Muscle of leg (tissue), 11 donors: ENCODE measurements around the gene RBM3. TPM values are rescaled to one million over a fixed set of nuclear protein-coding genes. Genes with fewer than 3 reads are reported as not detected.

ENCODE experiments used
- DNase-seq: peaks from one replicate; pipeline ENCODE4 v3.0.0; 2013
- H3K27ac ChIP-seq: one replicate; pipeline ENCODE4 v1.5.1; 2013; ENCODE audit warnings: mild to moderate bottlenecking, low read length, control low read depth
- H3K27me3 ChIP-seq: one replicate; pipeline ENCODE4 v1.6.1; 2013; ENCODE audit warnings: low read length; ENCODE audit not compliant: control insufficient read depth, insufficient read depth
- H3K36me3 ChIP-seq: one replicate; pipeline ENCODE4 v1.6.1; 2013; ENCODE audit warnings: low read length; ENCODE audit not compliant: control insufficient read depth, insufficient read depth
- H3K4me1 ChIP-seq: one replicate; pipeline ENCODE4 v1.6.1; 2013; ENCODE audit warnings: low read length; ENCODE audit not compliant: control insufficient read depth, insufficient read depth
- H3K4me3 ChIP-seq: one replicate; pipeline ENCODE4 v1.5.1; 2013; ENCODE audit warnings: low read length, control low read depth
- H3K9me3 ChIP-seq: replicated peaks from 2 replicates; pipeline ENCODE4 v1.6.1; 2013; ENCODE audit warnings: low read depth, low read length; ENCODE audit not compliant: control insufficient read depth
- WGBS: methylation state at CpG from one replicate; pipeline ENCODE4 v1.1.5; 2013; ENCODE audit warnings: missing lambda C conversion rate; ENCODE audit not compliant: insufficient coverage; 5-methylcytosine and 5-hydroxymethylcytosine counted together
- polyA plus RNA-seq, 8 donors: library from polyadenylated mRNA; unstranded; fragments of 120-200 nt; gene quantifications; one replicate each; pipeline versions ENCODE4 v1.2.1 to v1.2.3, GENCODE V29; 2013; ENCODE audit warnings: inconsistent platforms in 1 of 8, low replicate concordance in 1 of 8; ENCODE audit not compliant: insufficient read length in 8 of 8, insufficient read depth in 1 of 8
- total RNA-seq: library from RNA; stranded (reverse); fragments of 120-200 nt; gene quantifications from one replicate; pipeline ENCODE4 v1.2.4, GENCODE V29; 2013

RBM3 gene
- total and polyA plus RNA-seq, 9 donors: 232 to 414 (median 365) TPM

GRCh38 chrX:48611703-48612102, 37.4 kb downstream of the RBM3 start:
- Histone ChIP-seq H3K4me1 (no peaks in the 10 kb centered on the region), H3K4me3 (no peak overlapping the region), H3K36me3 (no peaks in the 10 kb centered on the region), H3K9me3 (no peaks in the 10 kb centered on the region), H3K27me3 (no peaks in the 10 kb centered on the region), H3K27ac (no peak overlapping the region)
- DNase-seq: no peak
- WGBS: 90% methylated on average over 1 of the region's 2 CpGs

- no peak for DNase-seq
- H3K9me3 ChIP-seq: no peaks in the 10 kb centered on the region
- H3K27ac ChIP-seq: no peak overlapping the region
- H3K36me3 ChIP-seq: no peaks in the 10 kb centered on the region
- no peak overlapping the region for H3K4me3 ChIP-seq
- H3K4me1 ChIP-seq: no peaks in the 10 kb centered on the region
- no peaks in the 10 kb centered on the region for H3K27me3 ChIP-seq
- 80% methylated on average over 3 of the region's 6 CpGs for WGBS
Observed at GRCh38 chrX:48613502-48614160, 39.3 kb downstream of the RBM3 start.

GRCh38 chrX:48616576-48616975, 42.3 kb downstream of the RBM3 start:
- Histone ChIP-seq H3K36me3 (no peaks in the 10 kb centered on the region), H3K4me1 (no peaks in the 10 kb centered on the region), H3K9me3 (no peaks in the 10 kb centered on the region), H3K27me3 (no peaks in the 10 kb centered on the region), H3K27ac (no peak overlapping the region), H3K4me3 (no peak overlapping the region)
- 44% methylated on average over 4 of the region's 5 CpGs for WGBS
- DNase-seq: no peak

GRCh38 chrX:48617542-48618340, 43.5 kb downstream of the RBM3 start:
- H3K4me3 ChIP-seq: no peak overlapping the region
- no peak for DNase-seq
- no peak overlapping the region for H3K27ac ChIP-seq
- H3K27me3 ChIP-seq: no peaks in the 10 kb centered on the region
- WGBS: 45% methylated on average over 6 of the region's 8 CpGs
- no peaks in the 10 kb centered on the region for H3K4me1 ChIP-seq
- no peaks in the 10 kb centered on the region for H3K36me3 ChIP-seq
- no peaks in the 10 kb centered on the region for H3K9me3 ChIP-seq

- no peak for DNase-seq
- Histone ChIP-seq H3K27me3 (no peaks in the 10 kb centered on the region), H3K36me3 (no peaks in the 10 kb centered on the region), H3K27ac (no peak overlapping the region), H3K4me3 (no peak overlapping the region), H3K9me3 (no peaks in the 10 kb centered on the region), H3K4me1 (peaks cover 1% of the 10 kb centered on the region)
- no CpG with 5 or more reads among the region's 5 CpGs for WGBS
Observed at GRCh38 chrX:48626401-48627298, 52.4 kb downstream of the RBM3 start.

Other genes starting within 250 kb of the RBM3 start
- not detected for gene SSX3, start 217.8 kb upstream of the RBM3 start, total RNA-seq
- gene SSX3, start 217.8 kb upstream of the RBM3 start, polyA plus RNA-seq: not detected
- not detected for gene SSX4, start 190.9 kb upstream of the RBM3 start, total RNA-seq
- gene SSX4, start 190.9 kb upstream of the RBM3 start, polyA plus RNA-seq: not detected
- gene SSX4B, start 162.5 kb upstream of the RBM3 start, total RNA-seq: not detected
- not detected for gene SSX4B, start 162.5 kb upstream of the RBM3 start, polyA plus RNA-seq
- 4.2 TPM for gene SLC38A5, start 104.2 kb upstream of the RBM3 start, total RNA-seq
- gene SLC38A5, start 104.2 kb upstream of the RBM3 start, polyA plus RNA-seq: 10 to 100 TPM in 1 of 8 donors, 1 to 10 TPM in 7; 5.9 to 12.2 (median 8.4) TPM
- gene FTSJ1, start 98.3 kb upstream of the RBM3 start, total RNA-seq: 28.2 TPM
- gene FTSJ1, start 98.3 kb upstream of the RBM3 start, polyA plus RNA-seq: 10 to 100 TPM; 24.0 to 34.3 (median 26.0) TPM
- gene PORCN, start 65.5 kb upstream of the RBM3 start, total RNA-seq: 2.6 TPM
- 1 to 10 TPM; 3.3 to 4.7 (median 3.7) TPM for gene PORCN, start 65.5 kb upstream of the RBM3 start, polyA plus RNA-seq
- 23.3 TPM for gene EBP, start 52.7 kb upstream of the RBM3 start, total RNA-seq
- gene EBP, start 52.7 kb upstream of the RBM3 start, polyA plus RNA-seq: 10 to 100 TPM; 16.6 to 25.0 (median 19.6) TPM
- gene TBC1D25, start 34.8 kb upstream of the RBM3 start, total RNA-seq: 3.9 TPM
- gene TBC1D25, start 34.8 kb upstream of the RBM3 start, polyA plus RNA-seq: 10 to 100 TPM in 2 of 8 donors, 1 to 10 TPM in 6; 6.9 to 10.8 (median 9.1) TPM
- 99.1 TPM for gene WDR13, start 23.0 kb downstream of the RBM3 start, total RNA-seq
- gene WDR13, start 23.0 kb downstream of the RBM3 start, polyA plus RNA-seq: 100 to 1,000 TPM in 4 of 8 donors, 10 to 100 TPM in 4; 85.8 to 128 (median 101) TPM
- 2.1 TPM for gene WAS, start 109.3 kb downstream of the RBM3 start, total RNA-seq
- gene WAS, start 109.3 kb downstream of the RBM3 start, polyA plus RNA-seq: 1 to 10 TPM; 3.3 to 5.9 (median 4.1) TPM
- 3.1 TPM for gene SUV39H1, start 122.2 kb downstream of the RBM3 start, total RNA-seq
- gene SUV39H1, start 122.2 kb downstream of the RBM3 start, polyA plus RNA-seq: 1 to 10 TPM; 4.0 to 5.6 (median 4.7) TPM
- not detected for gene GLOD5, start 187.3 kb downstream of the RBM3 start, total RNA-seq
- gene GLOD5, start 187.3 kb downstream of the RBM3 start, polyA plus RNA-seq: under 1 TPM in 1 of 8 donors, not detected in 7; 0.50 TPM
- 0.22 TPM for gene GATA1, start 212.1 kb downstream of the RBM3 start, total RNA-seq
- under 1 TPM; 0.30 to 0.98 (median 0.61) TPM for gene GATA1, start 212.1 kb downstream of the RBM3 start, polyA plus RNA-seq
- 78.6 TPM for gene HDAC6, start 227.6 kb downstream of the RBM3 start, total RNA-seq
- 100 to 1,000 TPM in 3 of 8 donors, 10 to 100 TPM in 5; 73.8 to 112 (median 91.6) TPM for gene HDAC6, start 227.6 kb downstream of the RBM3 start, polyA plus RNA-seq